LoVo (cell line): ENCODE measurements around the gene FLACC1.

ENCODE experiments used
- DNase-seq: peaks from one replicate; pipeline ENCODE4 v3.0.0-alpha.2; 2016; ENCODE audit warnings: low spot score

Gene FLACC1

DNA sequence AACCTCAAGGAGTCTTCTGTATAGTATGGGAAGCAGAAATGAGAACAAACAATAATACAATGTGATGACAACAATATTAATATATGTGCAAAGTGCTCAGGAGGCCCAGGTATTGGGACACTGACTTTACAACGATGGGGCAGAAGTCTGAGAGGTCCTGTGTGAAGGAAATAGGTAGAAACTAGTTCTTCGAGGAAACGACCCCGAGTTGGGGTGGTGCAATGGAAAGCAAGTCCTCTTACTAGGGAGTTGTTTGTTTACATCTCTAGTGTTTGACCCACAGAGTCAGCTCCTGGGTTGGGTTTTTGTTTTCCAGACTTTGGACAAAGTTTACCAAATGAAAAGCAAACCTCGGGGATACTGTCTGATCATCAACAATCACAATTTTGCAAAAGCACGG is 80.6 kb downstream of the FLACC1 start:
- DNase-seq = no peak

DNA sequence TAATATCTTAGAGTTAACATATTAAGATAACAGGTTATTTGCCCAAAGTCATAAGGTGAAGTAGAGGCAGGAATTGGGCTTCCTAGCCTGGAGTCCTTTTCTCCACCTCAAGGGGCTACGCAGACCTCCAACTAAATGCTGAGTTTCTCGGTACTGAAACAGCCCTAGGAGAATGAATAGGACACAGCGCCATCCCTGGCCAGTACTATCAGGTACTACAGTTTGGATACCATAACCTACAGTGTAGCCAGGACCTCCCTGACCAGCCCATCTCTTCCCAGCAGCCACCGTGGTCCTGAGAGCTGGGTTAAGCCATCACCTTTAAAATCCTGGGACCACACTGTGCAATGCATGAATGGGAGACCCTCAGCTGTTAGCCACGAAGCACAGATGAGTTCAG is 81.2 kb downstream of the FLACC1 start:
- DNase-seq = no peak

- no peak for DNase-seq
Observed at GRCh38 chr2:201275069-201275468, 82.1 kb downstream of the FLACC1 start.

- DNase-seq = no peak
Observed at GRCh38 chr2:201273330-201273983, 83.7 kb downstream of the FLACC1 start.

DNA sequence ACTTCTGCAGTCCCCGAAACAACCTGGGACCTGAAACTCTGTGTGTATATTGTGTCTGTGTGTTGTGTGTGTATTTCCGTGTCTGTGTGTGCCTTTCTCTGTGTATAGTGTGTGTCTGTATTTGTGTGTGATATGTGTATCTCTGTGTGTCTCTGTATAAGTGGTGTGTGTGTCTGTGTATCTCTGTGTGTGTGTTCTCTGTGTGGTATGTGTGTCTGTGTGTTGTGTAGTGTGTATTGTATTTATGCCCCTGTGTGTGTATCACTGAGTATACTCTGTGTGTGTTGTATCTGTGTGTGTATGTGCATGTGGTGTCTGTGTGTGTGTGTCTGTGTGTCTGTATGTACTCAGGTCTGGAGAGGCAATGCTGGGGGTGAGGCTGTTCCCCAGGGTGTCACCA is 85.2 kb downstream of the FLACC1 start:
- DNase-seq = no peak

DNA sequence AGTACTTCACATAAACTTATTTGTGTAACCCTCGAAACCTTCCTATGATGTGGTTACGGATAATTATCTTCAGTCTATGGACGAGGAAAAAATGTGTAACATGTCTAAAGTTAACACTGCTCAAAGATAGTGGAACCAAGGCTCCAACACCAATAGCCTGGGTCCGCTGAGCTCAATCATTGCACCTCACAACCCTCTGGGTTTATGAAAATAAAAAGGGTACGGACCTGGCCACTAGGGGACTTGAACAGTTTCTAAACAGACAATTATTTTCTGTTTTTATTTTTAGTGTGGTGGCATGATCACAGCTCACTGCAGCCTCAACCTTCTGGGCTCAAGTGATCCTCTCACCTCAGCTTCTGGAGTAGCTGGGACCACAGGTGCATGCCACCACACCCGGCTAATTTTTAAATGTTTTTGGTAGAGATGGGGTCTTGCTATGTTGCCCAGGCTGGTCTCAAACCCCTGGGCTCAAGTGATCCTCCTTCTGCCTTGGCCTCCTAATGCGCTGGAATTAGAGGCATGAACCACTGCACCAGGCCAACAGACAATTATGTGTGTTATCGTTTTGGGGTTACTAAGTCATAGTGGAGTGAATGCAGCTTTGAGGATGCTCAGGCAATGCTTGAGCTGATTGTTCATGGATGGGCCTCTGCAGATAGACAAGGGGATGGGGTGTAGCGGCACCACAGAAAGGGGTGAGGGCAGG is 86.7 kb downstream of the FLACC1 start:
- no peak for DNase-seq

GRCh38 chr2:201269764-201270163 is 87.4 kb downstream of the FLACC1 start:
- DNase-seq = no peak

DNA sequence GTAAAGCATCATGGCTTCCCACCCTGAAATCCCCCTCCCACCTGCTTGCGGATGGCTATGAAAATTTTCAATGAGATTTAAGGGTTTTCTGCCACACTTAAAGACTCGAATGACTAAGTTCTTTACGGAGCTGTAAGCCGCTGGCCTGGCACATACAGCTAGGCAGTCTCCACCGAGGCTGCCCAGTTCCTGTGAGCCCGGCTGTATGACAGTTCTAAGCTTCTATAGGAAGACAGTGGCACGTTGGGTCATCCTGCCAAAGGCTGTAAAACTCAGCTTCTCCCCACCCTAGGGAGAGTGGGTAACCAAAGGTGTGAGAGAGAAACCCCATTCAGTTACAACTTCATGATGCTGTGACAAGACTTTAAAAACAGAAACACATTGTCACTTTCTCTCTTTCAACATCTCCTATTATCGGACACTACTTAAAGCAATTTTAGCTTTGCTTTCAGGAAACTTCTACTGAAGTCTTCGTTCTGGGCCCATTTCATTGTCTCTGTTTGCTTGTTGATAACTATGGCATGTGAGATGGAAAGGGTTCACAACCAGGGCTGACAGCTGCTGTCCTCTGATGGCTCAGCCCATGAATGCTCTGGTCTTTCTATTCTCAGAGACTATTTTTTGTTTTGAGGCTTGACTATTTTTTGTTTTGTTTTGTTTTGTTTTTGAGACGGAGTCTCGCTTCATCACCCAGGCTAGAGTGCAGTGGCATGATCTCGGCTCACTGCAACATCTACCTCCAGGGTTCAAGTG is 89.7 kb downstream of the FLACC1 start:
- DNase-seq = no peak

DNA sequence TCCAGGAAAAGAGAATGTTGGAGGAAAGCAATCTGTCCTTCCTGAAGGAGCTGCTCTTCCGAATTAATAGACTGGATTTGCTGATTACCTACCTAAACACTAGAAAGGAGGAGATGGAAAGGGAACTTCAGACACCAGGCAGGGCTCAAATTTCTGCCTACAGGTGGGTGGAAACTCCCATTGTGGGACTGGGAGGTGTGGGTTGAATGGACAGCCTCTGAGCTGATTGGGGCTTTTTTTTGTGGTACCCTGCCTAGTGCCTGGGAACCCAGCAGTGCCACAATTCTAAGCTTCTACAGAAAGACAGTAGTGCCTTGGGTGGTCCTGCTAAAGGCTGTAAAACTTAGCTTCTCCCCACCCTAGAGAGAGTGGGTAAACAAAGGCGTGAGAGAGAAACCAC is 90.5 kb downstream of the FLACC1 start:
- no peak for DNase-seq

- DNase-seq = no peak
Observed at GRCh38 chr2:201264472-201265173, 92.5 kb downstream of the FLACC1 start.

DNA sequence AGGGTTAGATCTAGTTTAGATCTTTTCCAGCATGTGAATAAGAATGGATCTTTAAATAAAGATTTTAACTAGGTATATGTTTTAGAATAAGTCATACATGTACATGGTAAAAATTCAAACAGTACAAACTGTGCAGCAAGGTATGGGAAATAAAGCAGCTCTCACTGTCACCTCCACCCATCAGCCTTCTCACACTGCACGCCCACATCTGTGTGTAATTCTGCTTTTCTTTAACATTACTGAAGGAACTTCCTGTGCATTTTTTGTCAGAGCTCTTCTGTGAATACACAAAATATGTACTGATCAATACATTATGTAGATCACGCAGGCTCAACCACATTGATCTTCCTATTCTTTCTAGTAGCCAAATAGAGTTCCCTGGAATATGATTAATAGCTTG is 93.4 kb downstream of the FLACC1 start:
- DNase-seq = no peak

DNA sequence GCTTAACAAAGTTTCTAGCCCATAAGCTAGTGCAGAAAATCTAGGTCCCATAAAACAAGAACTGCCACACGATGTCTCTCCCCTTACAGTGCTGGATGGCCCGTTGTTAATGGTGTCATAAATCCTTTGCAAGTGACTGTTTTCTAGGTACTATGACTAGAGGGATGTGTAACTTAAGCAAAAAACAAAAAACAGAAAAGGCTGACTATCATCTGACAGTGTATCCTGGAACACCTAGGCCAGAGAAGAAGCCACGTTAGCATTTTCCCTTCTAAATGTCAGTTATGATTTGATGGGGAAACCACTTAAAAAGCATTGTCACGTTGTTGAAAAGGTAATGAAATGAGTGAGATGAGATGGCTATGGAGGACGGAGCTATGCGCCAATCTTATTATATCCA is 94.4 kb downstream of the FLACC1 start:
- no peak for DNase-seq

- no peak for DNase-seq
Observed at GRCh38 chr2:201261906-201262305, 95.2 kb downstream of the FLACC1 start.

GRCh38 chr2:201261471-201261870 is 95.7 kb downstream of the FLACC1 start:
- no peak for DNase-seq

DNA sequence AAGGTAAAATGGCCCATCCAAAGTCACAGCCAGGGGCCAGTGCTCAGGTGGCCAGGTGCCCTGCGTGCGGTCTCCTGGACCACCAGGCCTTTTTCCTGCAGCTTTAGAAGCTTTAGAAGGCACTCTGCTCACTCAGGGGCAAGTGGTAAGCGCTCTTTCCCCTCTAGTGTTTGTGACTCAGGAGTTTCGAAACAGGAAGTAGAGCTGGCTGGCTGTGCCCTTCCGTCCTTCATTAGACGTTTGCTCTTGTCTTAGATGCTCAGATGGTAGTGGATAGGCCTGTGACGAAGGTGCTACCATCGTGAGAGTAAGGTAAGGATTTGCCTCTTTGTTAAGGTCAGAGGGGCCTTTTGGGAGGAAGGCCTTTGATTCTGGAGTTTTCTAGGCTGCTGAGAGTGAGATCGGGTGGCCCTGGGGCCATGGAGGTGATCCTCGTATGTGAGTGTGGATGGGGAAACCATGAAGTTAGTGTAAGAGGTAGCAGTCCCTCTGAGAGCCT is 96.8 kb downstream of the FLACC1 start, which contains the start of gene CASP8:
Gene CASP8, plus strand, starts transcription at position 235 of the 499 bp plus-strand sequence. CDS start 5,951 bp downstream, outside the sequence.
- DNase-seq = no peak

GRCh38 chr2:201258666-201259615 is 98.2 kb downstream of the FLACC1 start:
- no peak for DNase-seq

DNA sequence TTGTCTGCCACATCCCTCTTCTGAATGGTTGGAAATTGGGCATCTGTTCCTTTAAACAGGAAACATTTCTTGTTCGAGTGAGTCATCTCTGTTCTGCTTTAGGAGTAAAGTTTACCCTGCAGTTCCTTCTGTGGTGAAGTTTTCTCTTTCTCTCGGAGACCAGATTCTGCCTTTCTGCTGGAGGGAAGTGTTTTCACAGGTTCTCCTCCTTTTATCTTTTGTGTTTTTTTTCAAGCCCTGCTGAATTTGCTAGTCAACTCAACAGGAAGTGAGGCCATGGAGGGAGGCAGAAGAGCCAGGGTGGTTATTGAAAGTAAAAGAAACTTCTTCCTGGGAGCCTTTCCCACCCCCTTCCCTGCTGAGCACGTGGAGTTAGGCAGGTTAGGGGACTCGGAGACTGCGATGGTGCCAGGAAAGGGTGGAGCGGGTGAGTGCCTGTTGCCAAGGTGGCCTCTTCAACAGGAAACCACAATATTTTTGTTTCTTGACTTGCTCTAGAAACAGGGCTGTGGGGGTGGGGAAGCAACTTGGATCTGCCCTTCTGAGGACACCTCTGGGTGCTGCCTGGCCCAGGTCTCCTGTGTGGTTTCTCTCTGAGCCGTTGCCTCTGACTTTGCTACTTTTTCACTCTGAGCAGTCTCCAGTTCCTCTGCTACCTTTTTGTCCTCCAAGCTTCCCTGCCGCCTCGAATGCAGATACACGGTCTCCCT is 99.0 kb downstream of the FLACC1 start:
- peak; percentile 83 for DNase-seq

DNA sequence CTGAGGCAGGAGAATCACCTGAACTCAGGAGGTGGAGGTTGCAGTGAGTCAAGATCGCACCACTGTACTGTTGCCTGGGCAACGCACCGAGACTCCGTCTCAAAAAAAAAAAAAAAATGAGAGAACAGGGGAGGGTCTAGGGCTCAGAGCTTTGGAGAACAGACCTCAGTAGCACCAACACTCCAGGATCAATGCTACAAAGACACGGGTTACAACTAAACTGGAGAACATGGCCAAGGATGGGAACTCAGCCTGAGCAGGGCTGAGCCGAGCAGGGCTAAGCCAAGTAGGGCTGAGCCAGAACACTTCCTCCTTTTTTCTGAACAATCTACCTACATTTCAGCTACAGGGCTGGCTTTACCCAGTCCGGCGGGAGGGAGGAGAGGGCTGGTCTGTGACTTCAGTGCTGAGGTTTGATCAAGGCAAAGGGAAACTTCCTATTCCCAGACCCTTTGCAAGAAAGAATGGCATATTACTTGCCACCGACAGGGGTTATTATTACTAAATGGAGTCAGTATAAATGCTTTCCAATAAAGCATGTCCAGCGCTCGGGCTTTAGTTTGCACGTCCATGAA is 99.7 kb downstream of the FLACC1 start:
- no peak for DNase-seq

GRCh38 chr2:201256082-201256481 is 101.1 kb downstream of the FLACC1 start:
- no peak for DNase-seq

DNA sequence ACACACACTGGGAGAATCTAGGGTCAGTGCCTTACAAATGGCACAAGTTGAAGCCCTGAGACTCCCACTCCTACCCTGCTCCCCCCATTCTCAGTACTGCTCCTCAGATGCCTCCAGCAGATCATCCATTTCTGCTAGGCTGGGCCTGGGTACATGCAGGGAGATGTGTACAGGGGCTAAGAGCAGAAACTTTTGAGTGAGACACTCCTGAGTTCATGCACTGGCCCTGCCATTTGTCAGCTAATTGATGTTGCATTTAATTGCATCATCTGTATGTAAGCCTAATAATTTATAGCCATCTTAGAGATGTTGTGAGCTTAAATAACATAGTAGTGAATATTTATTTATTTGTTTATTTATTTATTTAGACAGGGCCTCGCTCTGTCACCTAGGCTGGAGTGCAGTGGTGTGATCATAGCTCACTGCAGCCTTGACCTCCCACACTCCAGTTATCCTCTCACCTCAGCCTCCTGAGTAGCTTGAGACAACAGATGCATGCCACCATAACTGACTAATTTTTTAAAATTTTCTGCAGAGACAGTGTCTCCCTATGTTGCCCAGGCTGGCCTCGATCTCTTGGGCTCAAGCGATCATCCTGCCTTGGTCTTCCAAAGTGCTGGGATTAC is 101.6 kb downstream of the FLACC1 start:
- DNase-seq = no peak
